ENCODE data around the gene TMEM185B. TPM values are rescaled to one million over a fixed set of nuclear protein-coding genes. Genes with fewer than 3 reads are reported as not detected.

The TMEM185B gene
- total and polyA plus RNA-seq, 10 of the 15 experiments (the other 5 are each of a cell fraction or from before 2014, with no cell fraction given): 2.4 to 20.9 (median 14.5) TPM

- TF ChIP-seq E4F1 (IDR thresholded peaks at IDR 0.05; ENCODE audit: borderline replicate concordance, partially characterized antibody): no peak
- TF ChIP-seq ZNF687 (IDR thresholded peaks at IDR 0.05): peak; percentile 71
- TF ChIP-seq PML (IDR thresholded peaks at IDR 0.05; ENCODE audit: low read length): peak; percentile 84
- TF ChIP-seq NFXL1 (IDR thresholded peaks at IDR 0.05; ENCODE audit: borderline replicate concordance): no peak
- no peak for TF ChIP-seq TCF12 (IDR thresholded peaks at IDR 0.05; ENCODE audit: low read depth, low read length)
- no peak for TF ChIP-seq ZSCAN29 (IDR thresholded peaks at IDR 0.05)
- TF ChIP-seq JUNB (IDR thresholded peaks at IDR 0.05): peak; percentile 15; the same call in 1 of the 2 replicates
- TF ChIP-seq ZBTB40 (IDR thresholded peaks at IDR 0.05; ENCODE audit: borderline replicate concordance): no peak
- TF ChIP-seq SMARCA5 (IDR thresholded peaks at IDR 0.05): peak; percentile 91
- TF ChIP-seq TBL1XR1 (IDR thresholded peaks at IDR 0.05; ENCODE audit: low read depth, low read length): no peak
- TF ChIP-seq PKNOX1 (IDR thresholded peaks at IDR 0.05): peak; percentile 73
- peak; percentile 55; the same call in 1 of the 2 replicates for TF ChIP-seq NR2F1 (conservative IDR thresholded peaks at IDR 0.05)
- TF ChIP-seq POLR2AphosphoS5 (IDR thresholded peaks at IDR 0.05; ENCODE audit: low read length): peak; percentile 79
- TF ChIP-seq NKRF (conservative IDR thresholded peaks at IDR 0.05): no peak; the same call in none of the 2 replicates
- no peak for TF ChIP-seq TCF7 (IDR thresholded peaks at IDR 0.05; ENCODE audit: borderline replicate concordance)
- TF ChIP-seq NFYA (IDR thresholded peaks at IDR 0.05; ENCODE audit: borderline replicate concordance, low read depth, low read length): no peak
Observed at GRCh38 chr2:120177001-120177621, 46.1 kb downstream of the TMEM185B start (continued).

Measured in GM12878 (cell line).